Vagina (tissue), 2 donors: ENCODE results near the gene FNBP1L. TPM values are rescaled to one million over a fixed set of nuclear protein-coding genes. Genes with fewer than 3 reads are reported as not detected.
"Not testable (repeated sequence)": the region's sequence is repeated elsewhere in the genome, so short reads cannot be mapped to it uniquely, and the experiment has no call there.

Experiments
- DNase-seq, 2 donors: peaks; one replicate each; pipeline ENCODE4 v3.0.0-alpha.2; 2017; ENCODE audit errors: extremely low spot score in 2 of 2
- H3K27ac ChIP-seq: fragments of 200-600 bp; sonication (generic); one replicate; pipeline ENCODE4 v1.5.1; 2019
- H3K27me3 ChIP-seq: fragments of 200-600 bp; sonication (generic); one replicate; pipeline ENCODE4 v1.5.1; 2019
- H3K36me3 ChIP-seq, 2 donors: fragments of 200-600 bp; sonication (generic); one replicate each; pipeline ENCODE4 v1.5.1; 2017 to 2019
- H3K4me1 ChIP-seq: fragments of 200-600 bp; sonication (generic); one replicate; pipeline ENCODE4 v1.5.1; 2019
- H3K4me3 ChIP-seq, 2 donors: fragments of 200-600 bp; sonication (generic); 1 replicate in 1 of 2; 2 replicates in 1 of 2; pipeline ENCODE4 v1.5.1; 2016 to 2019
- H3K9me3 ChIP-seq: fragments of 200-600 bp; sonication (generic); one replicate; pipeline ENCODE4 v1.5.1; 2019
- CTCF ChIP-seq, 3 experiments: fragments of 450-650 bp in 2 of 3; fragments of 200-600 bp in 1 of 3; sonication (generic) in 1 of 3; IDR thresholded peaks; one replicate each; pipeline ENCODE4 v1.5.1; 2017 to 2019; ENCODE audit warnings: antibody characterized with exemption in 3 of 3, mild to moderate bottlenecking in 2 of 3, moderate library complexity in 2 of 3
- POLR2A ChIP-seq, 2 donors: fragments of 450-650 bp; IDR thresholded peaks; one replicate each; pipeline ENCODE4 v1.6.1; 2017; ENCODE audit warnings: antibody characterized with exemption in 2 of 2, mild to moderate bottlenecking in 2 of 2, moderate library complexity in 2 of 2
- POLR2AphosphoS5 ChIP-seq, 2 donors: sonication (generic); formaldehyde crosslinking; IDR thresholded peaks; one replicate each; pipeline ENCODE4 v1.9.0; 2017; ENCODE audit warnings: antibody characterized with exemption in 2 of 2, mild to moderate bottlenecking in 2 of 2, low read depth in 1 of 2; ENCODE audit not compliant: insufficient read depth in 1 of 2
- intact Hi-C: fragments of 100-400 bp; cut with DNase I; formaldehyde crosslinking; loops from one replicate; pipeline ENCODE4 v1.15.1; 2023
- total RNA-seq: library from RNA; depleted of rRNA; stranded (reverse); fragments of >200 nt; gene quantifications from one replicate; pipeline ENCODE4 v1.2.3, GENCODE V29; 2016

The FNBP1L gene
- total RNA-seq, 1 donor from 2014 or later: 16.9 TPM

- H3K27ac ChIP-seq: no peak overlapping the region
- intact Hi-C loops: no loop called here
- TF ChIP-seq POLR2AphosphoS5 (IDR thresholded peaks at IDR 0.05; ENCODE audit: insufficient read depth in 1 of 2, low read depth in 1 of 2) (no peak), CTCF (IDR thresholded peaks at IDR 0.05) (no peak), POLR2A (IDR thresholded peaks at IDR 0.05) (no peak)
- H3K9me3 ChIP-seq: no peaks in the 10 kb centered on the region
- no peak for DNase-seq
- no peaks in the 10 kb centered on the region for H3K36me3 ChIP-seq
- H3K4me1 ChIP-seq: peaks cover 1% of the 10 kb centered on the region
- H3K27me3 ChIP-seq: no peaks in the 10 kb centered on the region
- H3K4me3 ChIP-seq: no peak overlapping the region
These were observed 11.2 kb downstream of the FNBP1L start for GRCh38 chr1:93459126-93459525.

- TF ChIP-seq POLR2AphosphoS5 (IDR thresholded peaks at IDR 0.05; ENCODE audit: insufficient read depth in 1 of 2, low read depth in 1 of 2): no peak
- no peak for TF ChIP-seq CTCF (IDR thresholded peaks at IDR 0.05)
- TF ChIP-seq POLR2A (IDR thresholded peaks at IDR 0.05): no peak
- no peak overlapping the region for H3K4me3 ChIP-seq
- DNase-seq: no peak
- intact Hi-C loops: no loop called here
- no peaks in the 10 kb centered on the region for H3K9me3 ChIP-seq
- H3K27me3 ChIP-seq: no peaks in the 10 kb centered on the region
- no peak overlapping the region for H3K27ac ChIP-seq
- no peaks in the 10 kb centered on the region for H3K4me1 ChIP-seq
- H3K36me3 ChIP-seq: no peaks in the 10 kb centered on the region
These were observed 13.3 kb downstream of the FNBP1L start for GRCh38 chr1:93461236-93461635.

GRCh38 chr1:93463960-93464359 is 16.0 kb downstream of the FNBP1L start:
- TF ChIP-seq POLR2A (IDR thresholded peaks at IDR 0.05) (no peak), POLR2AphosphoS5 (IDR thresholded peaks at IDR 0.05; ENCODE audit: insufficient read depth in 1 of 2, low read depth in 1 of 2) (no peak), CTCF (IDR thresholded peaks at IDR 0.05) (no peak)
- Histone ChIP-seq H3K9me3 (no peaks in the 10 kb centered on the region), H3K27me3 (no peaks in the 10 kb centered on the region), H3K4me1 (no peaks in the 10 kb centered on the region), H3K27ac (no peak overlapping the region), H3K36me3 (no peaks in the 10 kb centered on the region), H3K4me3 (no peak overlapping the region)
- no peak for DNase-seq
- intact Hi-C loops: no loop called here

- DNase-seq, H3K27ac ChIP-seq, H3K36me3 ChIP-seq, H3K4me3 ChIP-seq, H3K9me3 ChIP-seq, H3K4me1 ChIP-seq, H3K27me3 ChIP-seq, intact Hi-C loops: not testable (repeated sequence)
These were observed 17.6 kb downstream of the FNBP1L start for GRCh38 chr1:93465371-93466082.

- intact Hi-C loops: no loop called here
- no peaks in the 10 kb centered on the region for H3K27me3 ChIP-seq
- TF ChIP-seq POLR2AphosphoS5 (IDR thresholded peaks at IDR 0.05; ENCODE audit: insufficient read depth in 1 of 2, low read depth in 1 of 2) (no peak), CTCF (IDR thresholded peaks at IDR 0.05) (no peak), POLR2A (IDR thresholded peaks at IDR 0.05) (no peak)
- H3K4me3 ChIP-seq: no peak overlapping the region
- no peak for DNase-seq
- peaks cover 15% of the 10 kb centered on the region for H3K4me1 ChIP-seq
- no peaks in the 10 kb centered on the region for H3K36me3 ChIP-seq
- H3K9me3 ChIP-seq: no peaks in the 10 kb centered on the region
- H3K27ac ChIP-seq: no peak overlapping the region
These were observed 19.7 kb downstream of the FNBP1L start for GRCh38 chr1:93467606-93468005.
